Endothelial cell of umbilical vein (primary cell): ENCODE data around the gene NSMCE3. TPM values are rescaled to one million over a fixed set of nuclear protein-coding genes. Genes with fewer than 3 reads are reported as not detected.

Source experiments
- BruUV-seq: library from RNA; stranded (reverse); fragments of 400-500 nt; replicated peaks from 2 replicates; lab custom pipeline; 2021; lab: Mats Ljungman, UMichigan
- CTCF ChIA-PET: fragments of 300-600, 350-600 bp; sonication (Branson Sonifier 250); formaldehyde crosslinking; loops from one replicate; lab custom pipeline; 2021; ENCODE audit warnings: antibody characterized with exemption, inconsistent platforms; lab: Charles Lee
- POLR2A ChIA-PET: fragments of 300-600, 350-600 bp; sonication (Branson Sonifier 250); formaldehyde crosslinking; loops from one replicate; lab custom pipeline; 2021; ENCODE audit warnings: antibody characterized with exemption, inconsistent platforms; lab: Charles Lee
- DNase-seq: peaks from one replicate; pipeline ENCODE4 v3.0.0-alpha.2; 2011; ENCODE audit warnings: low read depth, low spot score
- FAIRE-seq: peaks from 2 replicates; lab custom pipeline; 2011; peaks lifted over from hg19 to GRCh38; lab: Jason Lieb, UNC
- H2AFZ ChIP-seq: 2 replicates; pipeline ENCODE4 v1.6.0; 2012; ENCODE audit warnings: low read depth, low read length, control low read depth, inconsistent platforms
- H3K27ac ChIP-seq: 2 replicates; pipeline ENCODE4 v1.5.1; 2011; ENCODE audit warnings: low read depth, mild to moderate bottlenecking, control low read depth, low read length, moderate library complexity; ENCODE audit not compliant: insufficient read depth
- H3K27me3 ChIP-seq, 2 experiments: 2 replicates each; pipeline versions ENCODE4 v1.6.0 to v1.6.1; 2011; ENCODE audit warnings: low read length in 2 of 2, mixed read lengths in 1 of 2; ENCODE audit not compliant: control insufficient read depth in 2 of 2, insufficient read depth in 2 of 2
- H3K36me3 ChIP-seq, 2 experiments: 2 replicates in 1 of 2; 3 replicates in 1 of 2; pipeline ENCODE4 v1.5.1; 2011; ENCODE audit warnings: low read length in 2 of 2, mild to moderate bottlenecking in 1 of 2, moderate library complexity in 1 of 2; ENCODE audit not compliant: control insufficient read depth in 2 of 2, insufficient read depth in 2 of 2; ENCODE audit errors: extremely low read depth in 1 of 2
- H3K4me1 ChIP-seq: 3 replicates; pipeline ENCODE4 v1.5.1; 2011; ENCODE audit warnings: mild to moderate bottlenecking, low read length; ENCODE audit not compliant: control insufficient read depth, insufficient read depth; ENCODE audit errors: extremely low read depth
- H3K4me2 ChIP-seq: 2 replicates; pipeline ENCODE4 v1.6.1; 2011; ENCODE audit warnings: low read length, control low read depth, mixed read lengths; ENCODE audit not compliant: insufficient read depth
- H3K4me3 ChIP-seq, 3 experiments: fragments of 200-600 bp in 1 of 3; sonication (generic), shearing (Covaris generic) in 1 of 3; replicated peaks in 1 of 3; 2 replicates each; pipeline ENCODE4 v1.5.1; 2011 to 2016; ENCODE audit warnings: control low read depth in 3 of 3, low read length in 3 of 3, mild to moderate bottlenecking in 2 of 3, inconsistent platforms in 1 of 3, low read depth in 1 of 3, moderate library complexity in 1 of 3; ENCODE audit not compliant: insufficient read depth in 1 of 3
- H3K79me2 ChIP-seq: 2 replicates; pipeline ENCODE4 v1.6.0; 2012; ENCODE audit warnings: low read length, inconsistent platforms; ENCODE audit not compliant: control insufficient read depth, insufficient read depth
- H3K9ac ChIP-seq: replicated peaks from 2 replicates; pipeline ENCODE3; 2011; ENCODE audit warnings: low read length, control low read depth; ENCODE audit not compliant: insufficient read depth; ENCODE audit errors: extremely low read depth
- H3K9me1 ChIP-seq: replicated peaks from 3 replicates; pipeline ENCODE4 v1.6.0; 2011; ENCODE audit warnings: mild to moderate bottlenecking, low read length; ENCODE audit not compliant: control insufficient read depth, insufficient read depth; ENCODE audit errors: extremely low read depth
- H3K9me3 ChIP-seq: replicated peaks from 2 replicates; pipeline ENCODE4 v1.5.1; 2012; ENCODE audit warnings: low read length, inconsistent platforms; ENCODE audit not compliant: control insufficient read depth, insufficient read depth
- H4K20me1 ChIP-seq: replicated peaks from 2 replicates; pipeline ENCODE3; 2011; ENCODE audit warnings: mild to moderate bottlenecking, low read length; ENCODE audit not compliant: control insufficient read depth, insufficient read depth; ENCODE audit errors: extremely low read depth
- EZH2 ChIP-seq: IDR thresholded peaks from 2 replicates; pipeline ENCODE4 v1.6.1; 2012; ENCODE audit warnings: borderline replicate concordance, low read depth, mild to moderate bottlenecking, moderate library complexity, low read length, inconsistent platforms; ENCODE audit not compliant: severe bottlenecking
- FOS ChIP-seq: IDR thresholded peaks from 2 replicates; pipeline ENCODE4 v1.6.1; 2011; ENCODE audit warnings: mild to moderate bottlenecking, low read length, moderate library complexity, borderline replicate concordance; ENCODE audit not compliant: insufficient read depth
- GATA2 ChIP-seq: IDR thresholded peaks from 2 replicates; pipeline ENCODE4 v1.7.0; 2011; ENCODE audit warnings: low read depth, mild to moderate bottlenecking, moderate library complexity, mixed read lengths, low read length; ENCODE audit not compliant: insufficient read length, insufficient read depth
- JUN ChIP-seq: IDR thresholded peaks from 2 replicates; pipeline ENCODE4 v1.6.1; 2011; ENCODE audit warnings: borderline replicate concordance, low read depth; ENCODE audit not compliant: insufficient read length, insufficient read depth
- MAX ChIP-seq: IDR thresholded peaks from 2 replicates; pipeline ENCODE4 v1.6.1; 2011; ENCODE audit not compliant: insufficient read depth, insufficient read length
- MYC ChIP-seq: IDR thresholded peaks from one replicate; pipeline ENCODE4 v1.6.1; 2011; ENCODE audit warnings: mild to moderate bottlenecking, low read depth, low read length
- POLR2A ChIP-seq: IDR thresholded peaks from 2 replicates; pipeline ENCODE4 v1.6.1; 2012; ENCODE audit warnings: low read depth, mild to moderate bottlenecking, control low read depth, low read length
- POLR2AphosphoS5 ChIP-seq: IDR thresholded peaks from 2 replicates; pipeline ENCODE4 v1.6.1; 2012; ENCODE audit warnings: low read depth, mild to moderate bottlenecking, control low read depth, low read length, moderate library complexity; ENCODE audit not compliant: insufficient read depth
- dilution Hi-C: fragments of 300-500 bp; cut with MboI; formaldehyde crosslinking; loops from one replicate; pipeline ENCODE4 v1.15.0; 2019; ENCODE audit warnings: low sequenced_read_pairs; ENCODE audit not compliant: extremely low pct_ligation_motif_present
- intact Hi-C: fragments of 100-400 bp; cut with micrococcal nuclease; formaldehyde crosslinking; loops from one replicate; pipeline ENCODE4 v1.10.0; 2022
- polyA plus RNA-seq, 4 experiments: library from polyadenylated mRNA; depleted of rRNA in 3 of 4; stranded (reverse) in 3 of 4; unstranded in 1 of 4; fragments of >200 nt; gene quantifications; 2 replicates each; pipeline versions ENCODE4 v1.2.1 to v1.2.3, GENCODE V29; 2011 to 2012; ENCODE audit warnings: missing spikeins in 1 of 4
- total RNA-seq: library from RNA; stranded (reverse); gene quantifications from 2 replicates; pipeline ENCODE4 v1.2.3, GENCODE V29; 2021
- TF ChIP-seq, protein P1 (sequence below), 2 donors: IDR thresholded peaks; 1 replicate in 1 of 2; 2 replicates in 1 of 2; pipeline ENCODE4 v1.5.1; 2011; ENCODE audit warnings: low read length in 2 of 2, mild to moderate bottlenecking in 2 of 2, moderate library complexity in 2 of 2, control low read depth in 1 of 2, inconsistent platforms in 1 of 2, low read depth in 1 of 2; ENCODE audit not compliant: insufficient read depth in 1 of 2; ENCODE audit errors: extremely low read depth in 1 of 2

Gene NSMCE3
- total and polyA plus RNA-seq, 2 donors (not counting 3 experiments of a cell fraction or from before 2014, with no cell fraction given), result 4.5 to 5.8 TPM

- Histone ChIP-seq H3K4me3 (no peak overlapping the region), H3K27ac (no peak overlapping the region), H4K20me1 (no peaks in the 10 kb centered on the region), H2AFZ (no peak overlapping the region), H3K79me2 (no peaks in the 10 kb centered on the region), H3K4me1 (no peaks in the 10 kb centered on the region), H3K9me3 (no peaks in the 10 kb centered on the region), H3K27me3 (no peaks in the 10 kb centered on the region), H3K4me2 (no peak overlapping the region), H3K9me1 (no peaks in the 10 kb centered on the region), H3K36me3 (no peaks in the 10 kb centered on the region), H3K9ac (no peak overlapping the region)
- intact Hi-C loops (no loop called here), dilution Hi-C loops (no loop called here)
- BruUV-seq, result no TSS peak
- no peak for FAIRE-seq
- POLR2A ChIA-PET, result no interaction called here
- no peak for DNase-seq
- no peak for TF ChIP-seq POLR2AphosphoS5
- CTCF ChIA-PET, result no interaction called here
These were observed 47.3 kb downstream of the NSMCE3 start for GRCh38 chr15:29222129-29222853.

- FAIRE-seq, result no peak
- Histone ChIP-seq H3K4me1 (no peaks in the 10 kb centered on the region), H3K9me1 (no peaks in the 10 kb centered on the region), H3K4me2 (no peak overlapping the region), H3K27me3 (no peaks in the 10 kb centered on the region), H4K20me1 (no peaks in the 10 kb centered on the region), H2AFZ (no peak overlapping the region), H3K9ac (no peak overlapping the region), H3K79me2 (no peaks in the 10 kb centered on the region), H3K27ac (no peak overlapping the region), H3K4me3 (no peak overlapping the region), H3K9me3 (no peaks in the 10 kb centered on the region), H3K36me3 (no peaks in the 10 kb centered on the region)
- dilution Hi-C loops, result no loop called here
- ChIA-PET CTCF (no interaction called here), POLR2A (no interaction called here)
- TF ChIP-seq GATA2 (no peak), MAX (no peak), EZH2 (no peak), JUN (no peak), FOS (no peak), POLR2AphosphoS5 (no peak), MYC (no peak), POLR2A (no peak)
- TF ChIP-seq, protein P1, sequence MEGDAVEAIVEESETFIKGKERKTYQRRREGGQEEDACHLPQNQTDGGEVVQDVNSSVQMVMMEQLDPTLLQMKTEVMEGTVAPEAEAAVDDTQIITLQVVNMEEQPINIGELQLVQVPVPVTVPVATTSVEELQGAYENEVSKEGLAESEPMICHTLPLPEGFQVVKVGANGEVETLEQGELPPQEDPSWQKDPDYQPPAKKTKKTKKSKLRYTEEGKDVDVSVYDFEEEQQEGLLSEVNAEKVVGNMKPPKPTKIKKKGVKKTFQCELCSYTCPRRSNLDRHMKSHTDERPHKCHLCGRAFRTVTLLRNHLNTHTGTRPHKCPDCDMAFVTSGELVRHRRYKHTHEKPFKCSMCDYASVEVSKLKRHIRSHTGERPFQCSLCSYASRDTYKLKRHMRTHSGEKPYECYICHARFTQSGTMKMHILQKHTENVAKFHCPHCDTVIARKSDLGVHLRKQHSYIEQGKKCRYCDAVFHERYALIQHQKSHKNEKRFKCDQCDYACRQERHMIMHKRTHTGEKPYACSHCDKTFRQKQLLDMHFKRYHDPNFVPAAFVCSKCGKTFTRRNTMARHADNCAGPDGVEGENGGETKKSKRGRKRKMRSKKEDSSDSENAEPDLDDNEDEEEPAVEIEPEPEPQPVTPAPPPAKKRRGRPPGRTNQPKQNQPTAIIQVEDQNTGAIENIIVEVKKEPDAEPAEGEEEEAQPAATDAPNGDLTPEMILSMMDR (IDR thresholded peaks at IDR 0.05; ENCODE audit: extremely low read depth in 1 of 2, insufficient read depth in 1 of 2, low read depth in 1 of 2, low read length in 2 of 2), result no peak
- BruUV-seq, result no TSS peak
- intact Hi-C loops, result no loop called here
- DNase-seq, result no peak
These were observed 48.8 kb downstream of the NSMCE3 start for GRCh38 chr15:29220852-29221251.
